ENCODE data around the gene NGFR. TPM values are rescaled to one million over a fixed set of nuclear protein-coding genes. Genes with fewer than 3 reads are reported as not detected.
A peak's percentile ranks its signal among the peaks of the same experiment; 100 is the strongest.

Gene NGFR
- total and polyA plus RNA-seq, 9 of the 15 experiments (the other 6 are each of a cell fraction or from before 2014, with no cell fraction given), result 0.07 to 0.23 (median 0.13) TPM; not detected in 4

GRCh38 chr17:49487183-49487582 is 7.9 kb upstream of the NGFR start (continued):
- TF ChIP-seq ZBTB12 (CRISPR knock-in tag; IDR thresholded peaks at IDR 0.05) (no peak), SIN3A (IDR thresholded peaks at IDR 0.05; ENCODE audit: borderline replicate concordance in 2 of 2, control insufficient read depth in 1 of 2, low read depth in 2 of 2, low read length in 2 of 2) (no peak), MAFF (IDR thresholded peaks at IDR 0.05; ENCODE audit: low read length) (peak; percentile 32; the same call in 1 of the 2 replicates), ZSCAN29 (IDR thresholded peaks at IDR 0.05) (no peak), ZNF589 (CRISPR knock-in tag; IDR thresholded peaks at IDR 0.05; ENCODE audit: low read depth) (no peak)

DNA sequence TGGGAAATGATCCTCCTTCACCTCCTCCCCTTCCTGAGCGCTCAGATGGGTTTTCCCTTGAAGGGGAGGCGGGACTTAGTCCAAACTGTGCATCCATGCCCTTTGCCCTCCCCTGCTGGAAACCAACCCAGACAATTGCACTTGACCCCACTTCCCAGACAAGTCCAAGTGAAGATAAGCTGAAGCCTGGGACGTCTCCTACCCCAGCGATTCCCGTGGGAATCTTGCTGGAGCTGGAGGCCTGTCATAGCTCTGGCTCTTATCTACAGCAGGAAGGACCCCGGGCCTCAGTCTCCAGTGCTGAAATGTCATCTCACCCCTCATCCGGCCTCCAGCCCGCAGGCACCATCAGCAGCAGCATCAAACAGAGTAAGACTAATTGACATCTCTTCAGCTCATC is 6.5 kb upstream of the NGFR start:
- in situ Hi-C loops (cut with MboI) (no loop called here), intact Hi-C loops (cut with micrococcal nuclease) (no loop called here)
- no peak overlapping the region for H3K9ac ChIP-seq (ENCODE audit: insufficient read depth in 1 of 2, low read depth in 2 of 2, low read length in 2 of 2)
- 0% methylated on average over 8 of the region's 8 CpGs for WGBS (ENCODE audit: insufficient coverage, low coverage, missing lambda C conversion rate)
- DNase-seq (ENCODE audit: extremely low read depth in 1 of 4, low spot score in 3 of 4), result no peak
- no peak overlapping the region for H3K4me3 ChIP-seq
- FAIRE-seq, result no peak
- peaks cover 3% of the 10 kb centered on the region; the same call in 1 of the 2 replicates for H4K20me1 ChIP-seq (replicated peaks; ENCODE audit: control insufficient read depth, insufficient read depth, low read length)
- H3K27ac ChIP-seq (ENCODE audit: extremely low read depth, low read depth, low read length), result no peak overlapping the region
- H3K79me2 ChIP-seq (ENCODE audit: control insufficient read depth, insufficient read depth, low read length), result no peaks in the 10 kb centered on the region
- H3K36me3 ChIP-seq (ENCODE audit: control insufficient read depth, insufficient read depth, low read length), result no peaks in the 10 kb centered on the region
- ChIA-PET POLR2A (no interaction called here), CTCF (ENCODE audit: low intra/inter-chr PET ratio) (no interaction called here)
- 0 out of 5 replicates have a peak, but pooled peaks cover 0 to 3% of the 10 kb centered on the region in 2 experiments for H3K4me1 ChIP-seq (replicated peaks in 1 of 2; ENCODE audit: control insufficient read depth in 2 of 2, insufficient read depth in 2 of 2, low read length in 2 of 2)
- ATAC-seq, result no peak
- no peaks in the 10 kb centered on the region for H3K9me1 ChIP-seq (ENCODE audit: control insufficient read depth, insufficient read depth, low read length)
- peaks cover 38 to 80% of the 10 kb centered on the region in 2 experiments for H3K27me3 ChIP-seq (ENCODE audit: control insufficient read depth in 2 of 2, insufficient read depth in 2 of 2, low read length in 2 of 2)
- TF ChIP-seq HNRNPK (IDR thresholded peaks at IDR 0.05; ENCODE audit: low read depth, low read length, poor library complexity, severe bottlenecking), result no peak
- TF ChIP-seq, protein P1, sequence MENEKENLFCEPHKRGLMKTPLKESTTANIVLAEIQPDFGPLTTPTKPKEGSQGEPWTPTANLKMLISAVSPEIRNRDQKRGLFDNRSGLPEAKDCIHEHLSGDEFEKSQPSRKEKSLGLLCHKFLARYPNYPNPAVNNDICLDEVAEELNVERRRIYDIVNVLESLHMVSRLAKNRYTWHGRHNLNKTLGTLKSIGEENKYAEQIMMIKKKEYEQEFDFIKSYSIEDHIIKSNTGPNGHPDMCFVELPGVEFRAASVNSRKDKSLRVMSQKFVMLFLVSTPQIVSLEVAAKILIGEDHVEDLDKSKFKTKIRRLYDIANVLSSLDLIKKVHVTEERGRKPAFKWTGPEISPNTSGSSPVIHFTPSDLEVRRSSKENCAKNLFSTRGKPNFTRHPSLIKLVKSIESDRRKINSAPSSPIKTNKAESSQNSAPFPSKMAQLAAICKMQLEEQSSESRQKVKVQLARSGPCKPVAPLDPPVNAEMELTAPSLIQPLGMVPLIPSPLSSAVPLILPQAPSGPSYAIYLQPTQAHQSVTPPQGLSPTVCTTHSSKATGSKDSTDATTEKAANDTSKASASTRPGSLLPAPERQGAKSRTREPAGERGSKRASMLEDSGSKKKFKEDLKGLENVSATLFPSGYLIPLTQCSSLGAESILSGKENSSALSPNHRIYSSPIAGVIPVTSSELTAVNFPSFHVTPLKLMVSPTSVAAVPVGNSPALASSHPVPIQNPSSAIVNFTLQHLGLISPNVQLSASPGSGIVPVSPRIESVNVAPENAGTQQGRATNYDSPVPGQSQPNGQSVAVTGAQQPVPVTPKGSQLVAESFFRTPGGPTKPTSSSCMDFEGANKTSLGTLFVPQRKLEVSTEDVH (IDR thresholded peaks at IDR 0.05; ENCODE audit: low read depth, partially characterized antibody), result no peak
- TF ChIP-seq CEBPG (CRISPR knock-in tag; IDR thresholded peaks at IDR 0.05), result no peak
- no peak for TF ChIP-seq CEBPG (tag; conservative IDR thresholded peaks at IDR 0.05 in 1 of 2, IDR thresholded peaks at IDR 0.05 in 1 of 2)
- no peak for TF ChIP-seq PHB2 (IDR thresholded peaks at IDR 0.05; ENCODE audit: low read depth)
- TF ChIP-seq CBFA2T2 (conservative IDR thresholded peaks at IDR 0.05), result no peak
- TF ChIP-seq CBFA2T3 (IDR thresholded peaks at IDR 0.05), result no peak
- no peak for TF ChIP-seq MAFG (tag; conservative IDR thresholded peaks at IDR 0.05)
- TF ChIP-seq EZH2 (IDR thresholded peaks at IDR 0.05; ENCODE audit: borderline replicate concordance, low read depth, low read length), result no peak
- no peak for TF ChIP-seq CLOCK (CRISPR knock-in tag; IDR thresholded peaks at IDR 0.05; ENCODE audit: borderline replicate concordance)
- no TSS peak for BruUV-seq (replicated peaks)
- no peak overlapping the region for H3K4me2 ChIP-seq (ENCODE audit: insufficient read depth, low read length)
- H3K9me3 ChIP-seq (replicated peaks; ENCODE audit: control insufficient read depth, insufficient read depth, low read depth, low read length), result no peaks in the 10 kb centered on the region
- no peak overlapping the region for H2AFZ ChIP-seq (ENCODE audit: low read depth, low read length)
